ENCODE results near the gene PNPLA7. TPM values are rescaled to one million over a fixed set of nuclear protein-coding genes. Genes with fewer than 3 reads are reported as not detected.
"Not testable (repeated sequence)": the region's sequence is repeated elsewhere in the genome, so short reads cannot be mapped to it uniquely, and the experiment has no call there.

The PNPLA7 gene
- polyA plus RNA-seq, 4 donors = 2.9 to 8.8 (median 3.3) TPM

GRCh38 chr9:137518661-137519459 lies 31.3 kb downstream of the PNPLA7 start:
- not testable (repeated sequence) for FAIRE-seq; H3K9me3 ChIP-seq (ENCODE audit: control insufficient read depth in 2 of 2, insufficient read depth in 1 of 2, low read depth in 1 of 2, low read length in 1 of 2); H3K27ac ChIP-seq (ENCODE audit: low read depth in 1 of 3, low read length in 2 of 3); DNase-seq; H3K27me3 ChIP-seq (ENCODE audit: control insufficient read depth in 3 of 3, insufficient read depth in 3 of 3, low read length in 3 of 3); H3K4me3 ChIP-seq (ENCODE audit: low read depth in 1 of 3, low read length in 3 of 3); H3K4me1 ChIP-seq (ENCODE audit: control insufficient read depth in 3 of 3, insufficient read depth in 2 of 3, low read depth in 1 of 3, low read length in 2 of 3)
- WGBS, 3 donors = 86 to 90% (median 90%) methylated on average over 13 of the region's 13 CpGs
- peaks cover 0 to 13% (median 0%) of the 10 kb centered on the region in 3 donors for H3K36me3 ChIP-seq (ENCODE audit: control insufficient read depth in 3 of 3, insufficient read depth in 2 of 3, low read depth in 1 of 3, low read length in 3 of 3)

GRCh38 chr9:137516144-137516917 lies 33.9 kb downstream of the PNPLA7 start:
- no peak overlapping the region for H3K4me3 ChIP-seq (ENCODE audit: low read depth in 1 of 3, low read length in 3 of 3)
- peaks cover 0 to 16% (median 0%) of the 10 kb centered on the region in 3 donors for H3K36me3 ChIP-seq (ENCODE audit: control insufficient read depth in 3 of 3, insufficient read depth in 2 of 3, low read depth in 1 of 3, low read length in 3 of 3)
- H3K27me3 ChIP-seq (ENCODE audit: control insufficient read depth in 3 of 3, insufficient read depth in 3 of 3, low read length in 3 of 3) = no peaks in the 10 kb centered on the region
- H3K9me3 ChIP-seq (ENCODE audit: control insufficient read depth in 2 of 2, insufficient read depth in 1 of 2, low read depth in 1 of 2, low read length in 1 of 2) = peaks cover 0 to under 1% of the 10 kb centered on the region in 2 donors
- WGBS, 3 donors = 74 to 84% (median 81%) methylated on average over 10 of the region's 10 CpGs
- no peak overlapping the region for H3K27ac ChIP-seq (ENCODE audit: low read depth in 1 of 3, low read length in 2 of 3)
- no peak for FAIRE-seq
- H3K4me1 ChIP-seq (ENCODE audit: control insufficient read depth in 3 of 3, insufficient read depth in 2 of 3, low read depth in 1 of 3, low read length in 2 of 3) = no peaks in the 10 kb centered on the region
- no peak for DNase-seq

GRCh38 chr9:137515338-137515724 lies 34.9 kb downstream of the PNPLA7 start:
- peaks cover 0 to 11% (median 0%) of the 10 kb centered on the region in 3 donors for H3K36me3 ChIP-seq (ENCODE audit: control insufficient read depth in 3 of 3, insufficient read depth in 2 of 3, low read depth in 1 of 3, low read length in 3 of 3)
- H3K9me3 ChIP-seq (ENCODE audit: control insufficient read depth in 2 of 2, insufficient read depth in 1 of 2, low read depth in 1 of 2, low read length in 1 of 2) = peaks cover 0 to 6% of the 10 kb centered on the region in 2 donors
- FAIRE-seq = no peak
- H3K27ac ChIP-seq (ENCODE audit: low read depth in 1 of 3, low read length in 2 of 3) = no peak overlapping the region
- H3K27me3 ChIP-seq (ENCODE audit: control insufficient read depth in 3 of 3, insufficient read depth in 3 of 3, low read length in 3 of 3) = no peaks in the 10 kb centered on the region
- WGBS, 3 donors = 85 to 89% (median 89%) methylated on average over 20 to 23 of the region's 23 CpGs
- no peaks in the 10 kb centered on the region for H3K4me1 ChIP-seq (ENCODE audit: control insufficient read depth in 3 of 3, insufficient read depth in 2 of 3, low read depth in 1 of 3, low read length in 2 of 3)
- no peak overlapping the region for H3K4me3 ChIP-seq (ENCODE audit: low read depth in 1 of 3, low read length in 3 of 3)
- DNase-seq = no peak

GRCh38 chr9:137514691-137515337 lies 35.4 kb downstream of the PNPLA7 start:
- no peaks in the 10 kb centered on the region for H3K27me3 ChIP-seq (ENCODE audit: control insufficient read depth in 3 of 3, insufficient read depth in 3 of 3, low read length in 3 of 3)
- no peak overlapping the region for H3K27ac ChIP-seq (ENCODE audit: low read depth in 1 of 3, low read length in 2 of 3)
- DNase-seq = no peak
- peaks cover 0 to 9% (median 0%) of the 10 kb centered on the region in 3 donors for H3K36me3 ChIP-seq (ENCODE audit: control insufficient read depth in 3 of 3, insufficient read depth in 2 of 3, low read depth in 1 of 3, low read length in 3 of 3)
- no peak overlapping the region for H3K4me3 ChIP-seq (ENCODE audit: low read depth in 1 of 3, low read length in 3 of 3)
- no peaks in the 10 kb centered on the region for H3K4me1 ChIP-seq (ENCODE audit: control insufficient read depth in 3 of 3, insufficient read depth in 2 of 3, low read depth in 1 of 3, low read length in 2 of 3)
- WGBS, 3 donors = 92 to 93% (median 92%) methylated on average over 19 to 29 of the region's 30 CpGs
- FAIRE-seq = no peak
- peaks cover 0 to 6% of the 10 kb centered on the region in 2 donors for H3K9me3 ChIP-seq (ENCODE audit: control insufficient read depth in 2 of 2, insufficient read depth in 1 of 2, low read depth in 1 of 2, low read length in 1 of 2)

GRCh38 chr9:137513801-137514570 lies 36.2 kb downstream of the PNPLA7 start:
- H3K36me3 ChIP-seq (ENCODE audit: control insufficient read depth in 3 of 3, insufficient read depth in 2 of 3, low read depth in 1 of 3, low read length in 3 of 3); H3K27me3 ChIP-seq (ENCODE audit: control insufficient read depth in 3 of 3, insufficient read depth in 3 of 3, low read length in 3 of 3); H3K4me1 ChIP-seq (ENCODE audit: control insufficient read depth in 3 of 3, insufficient read depth in 2 of 3, low read depth in 1 of 3, low read length in 2 of 3); H3K4me3 ChIP-seq (ENCODE audit: low read depth in 1 of 3, low read length in 3 of 3); H3K27ac ChIP-seq (ENCODE audit: low read depth in 1 of 3, low read length in 2 of 3); FAIRE-seq; H3K9me3 ChIP-seq (ENCODE audit: control insufficient read depth in 2 of 2, insufficient read depth in 1 of 2, low read depth in 1 of 2, low read length in 1 of 2); DNase-seq: not testable (repeated sequence)
- WGBS, 3 donors = 56 to 85% (median 73%) methylated on average over 25 to 42 of the region's 42 CpGs

GRCh38 chr9:137513136-137513535 lies 37.1 kb downstream of the PNPLA7 start:
- not testable (repeated sequence) for H3K27ac ChIP-seq (ENCODE audit: low read depth in 1 of 3, low read length in 2 of 3); H3K27me3 ChIP-seq (ENCODE audit: control insufficient read depth in 3 of 3, insufficient read depth in 3 of 3, low read length in 3 of 3); DNase-seq; H3K4me1 ChIP-seq (ENCODE audit: control insufficient read depth in 3 of 3, insufficient read depth in 2 of 3, low read depth in 1 of 3, low read length in 2 of 3); H3K36me3 ChIP-seq (ENCODE audit: control insufficient read depth in 3 of 3, insufficient read depth in 2 of 3, low read depth in 1 of 3, low read length in 3 of 3); FAIRE-seq; H3K4me3 ChIP-seq (ENCODE audit: low read depth in 1 of 3, low read length in 3 of 3)
- peaks cover 0 to 12% of the 10 kb centered on the region in 2 donors for H3K9me3 ChIP-seq (ENCODE audit: control insufficient read depth in 2 of 2, insufficient read depth in 1 of 2, low read depth in 1 of 2, low read length in 1 of 2)
- 79 to 91% (median 84%) methylated on average over 5 of the region's 5 CpGs for WGBS, 3 donors

GRCh38 chr9:137511758-137512463 lies 38.3 kb downstream of the PNPLA7 start:
- Histone ChIP-seq H3K9me3 (ENCODE audit: control insufficient read depth in 2 of 2, insufficient read depth in 1 of 2, low read depth in 1 of 2, low read length in 1 of 2) (peaks cover 0 to 12% of the 10 kb centered on the region in 2 donors), H3K4me1 (ENCODE audit: control insufficient read depth in 3 of 3, insufficient read depth in 2 of 3, low read depth in 1 of 3, low read length in 2 of 3) (no peaks in the 10 kb centered on the region), H3K27me3 (ENCODE audit: control insufficient read depth in 3 of 3, insufficient read depth in 3 of 3, low read length in 3 of 3) (no peaks in the 10 kb centered on the region), H3K36me3 (ENCODE audit: control insufficient read depth in 3 of 3, insufficient read depth in 2 of 3, low read depth in 1 of 3, low read length in 3 of 3) (peaks cover 0 to 6% (median 0%) of the 10 kb centered on the region in 3 donors), H3K4me3 (ENCODE audit: low read depth in 1 of 3, low read length in 3 of 3) (no peak overlapping the region), H3K27ac (ENCODE audit: low read depth in 1 of 3, low read length in 2 of 3) (no peak overlapping the region)
- DNase-seq (peak; percentile 62 to 70), FAIRE-seq (no peak)
- WGBS, 3 donors = 49 to 75% (median 62%) methylated on average over 25 of the region's 25 CpGs
